ENCODE data around the gene SMAD2. TPM values are rescaled to one million over a fixed set of nuclear protein-coding genes. Genes with fewer than 3 reads are reported as not detected.

SMAD2 gene
- total and polyA plus RNA-seq, 9 of the 15 experiments (the other 6 are each of a cell fraction or from before 2014, with no cell fraction given), result 9.2 to 49.6 (median 33.7) TPM

- TF ChIP-seq ZBTB2 (IDR thresholded peaks at IDR 0.05) (0 out of 2 replicates have a peak, but pooled peaks have one; percentile 13), NCOR1 (IDR thresholded peaks at IDR 0.05) (peak; percentile 71), DPF2 (IDR thresholded peaks at IDR 0.05) (peak; percentile 75), NFIC (IDR thresholded peaks at IDR 0.05) (peak; percentile 52), CXXC5 (CRISPR knock-in tag; IDR thresholded peaks at IDR 0.05) (0 out of 2 replicates have a peak, but pooled peaks have one; percentile 20), NBN (IDR thresholded peaks at IDR 0.05; ENCODE audit: low read depth) (0 out of 2 replicates have a peak, but pooled peaks have one; percentile 38), CBFA2T3 (IDR thresholded peaks at IDR 0.05) (peak; percentile 95), ARID1B (IDR thresholded peaks at IDR 0.05) (peak; percentile 74; the same call in 1 of the 2 replicates), KDM1A (IDR thresholded peaks at IDR 0.05) (peak; percentile 29 to 45; a peak in 2 of 4 replicates), DACH1 (IDR thresholded peaks at IDR 0.05; ENCODE audit: partially characterized antibody) (peak; percentile 9), ZNF280B (CRISPR knock-in tag; IDR thresholded peaks at IDR 0.05) (no peak), ZNF75A (CRISPR knock-in tag; IDR thresholded peaks at IDR 0.05) (no peak), CC2D1A (IDR thresholded peaks at IDR 0.05) (peak; percentile 45; the same call in 1 of the 2 replicates), ZNF12 (CRISPR knock-in tag; IDR thresholded peaks at IDR 0.05) (no peak), TOE1 (IDR thresholded peaks at IDR 0.05; ENCODE audit: borderline replicate concordance) (peak; percentile 82), TOE1 (CRISPR knock-in tag; IDR thresholded peaks at IDR 0.05; ENCODE audit: borderline replicate concordance, low read depth) (no peak), TFE3 (CRISPR knock-in tag; IDR thresholded peaks at IDR 0.05) (peak; percentile 83), HMGN3 (IDR thresholded peaks at IDR 0.05; ENCODE audit: borderline replicate concordance, extremely low read depth, insufficient read length, low read depth, low read length) (no peak), TCF3 (CRISPR knock-in tag; IDR thresholded peaks at IDR 0.05) (peak; percentile 80)
- TF ChIP-seq, protein P1, sequence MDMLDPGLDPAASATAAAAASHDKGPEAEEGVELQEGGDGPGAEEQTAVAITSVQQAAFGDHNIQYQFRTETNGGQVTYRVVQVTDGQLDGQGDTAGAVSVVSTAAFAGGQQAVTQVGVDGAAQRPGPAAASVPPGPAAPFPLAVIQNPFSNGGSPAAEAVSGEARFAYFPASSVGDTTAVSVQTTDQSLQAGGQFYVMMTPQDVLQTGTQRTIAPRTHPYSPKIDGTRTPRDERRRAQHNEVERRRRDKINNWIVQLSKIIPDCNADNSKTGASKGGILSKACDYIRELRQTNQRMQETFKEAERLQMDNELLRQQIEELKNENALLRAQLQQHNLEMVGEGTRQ (CRISPR knock-in tag; IDR thresholded peaks at IDR 0.05), result peak; percentile 57
Measured at GRCh38 chr18:47911877-47912276, 18.6 kb downstream of the SMAD2 start (continued).
